Smooth muscle cell (in vitro differentiated cells): Measurements from ENCODE around the gene DNAH17. TPM values are rescaled to one million over a fixed set of nuclear protein-coding genes. Genes with fewer than 3 reads are reported as not detected.

Source experiments
- DNase-seq: peaks from one replicate; lab custom pipeline; 2025; ENCODE audit not compliant: unreplicated experiment; lab: John Stamatoyannopoulos, UW
- H2AFZ ChIP-seq: fragments of 200-600 bp; sonication (generic); 2 replicates; pipeline ENCODE4 v1.6.0; 2016; ENCODE audit warnings: antibody characterized with exemption, low read depth, mild to moderate bottlenecking
- H3F3A ChIP-seq: fragments of 200-600 bp; sonication (generic); 2 replicates; pipeline ENCODE4 v1.6.0; 2017; ENCODE audit warnings: antibody characterized with exemption, low read depth
- H3K27ac ChIP-seq: fragments of 200-600 bp; sonication (generic); 2 replicates; pipeline ENCODE4 v1.5.1; 2016; ENCODE audit warnings: low read depth, mild to moderate bottlenecking
- H3K27me3 ChIP-seq: fragments of 200-600 bp; sonication (generic); 2 replicates; pipeline ENCODE4 v1.6.1; 2016; ENCODE audit warnings: low read depth, mild to moderate bottlenecking
- H3K36me3 ChIP-seq: fragments of 200-600 bp; sonication (generic); 2 replicates; pipeline ENCODE4 v1.5.1; 2016; ENCODE audit warnings: low read depth
- H3K4me1 ChIP-seq: fragments of 200-600 bp; sonication (generic); 2 replicates; pipeline ENCODE4 v1.5.1; 2016; ENCODE audit warnings: low read depth
- H3K4me2 ChIP-seq: fragments of 200-600 bp; sonication (generic); 2 replicates; pipeline ENCODE4 v1.6.0; 2016; ENCODE audit warnings: mild to moderate bottlenecking
- H3K4me3 ChIP-seq: fragments of 200-600 bp; sonication (generic); 2 replicates; pipeline ENCODE4 v1.5.1; 2016; ENCODE audit warnings: mild to moderate bottlenecking
- H3K79me2 ChIP-seq: fragments of 200-600 bp; sonication (generic); 2 replicates; pipeline ENCODE4 v1.6.0; 2016; ENCODE audit warnings: low read depth, mild to moderate bottlenecking
- H3K9ac ChIP-seq: fragments of 200-600 bp; sonication (generic); 2 replicates; pipeline ENCODE4 v1.6.0; 2016; ENCODE audit warnings: low read depth
- H3K9me3 ChIP-seq: fragments of 200-600 bp; sonication (generic); replicated peaks from 2 replicates; pipeline ENCODE4 v1.5.1; 2016; ENCODE audit warnings: low read depth
- H4K20me1 ChIP-seq: fragments of 200-600 bp; sonication (generic); 2 replicates; pipeline ENCODE4 v1.6.0; 2016; ENCODE audit warnings: low read depth
- CTCF ChIP-seq: fragments of 200-600 bp; sonication (generic); IDR thresholded peaks from 2 replicates; pipeline ENCODE4 v1.5.1; 2017; ENCODE audit warnings: borderline replicate concordance, mild to moderate bottlenecking, antibody characterized with exemption; ENCODE audit not compliant: insufficient read depth, poor library complexity, severe bottlenecking
- WGBS: methylation state at CpG from one replicate; pipeline ENCODE4 v1.1.7; 2016; ENCODE audit warnings: low lambda C conversion rate; 5-methylcytosine and 5-hydroxymethylcytosine counted together
- polyA plus RNA-seq: library from polyadenylated mRNA; unstranded; fragments of >200 nt; fragmentation: Nextera tagmentation; extraction: Ambion mirVana; gene quantifications from 2 replicates; pipeline ENCODE4 v1.2.1, GENCODE V29; 2016
- total RNA-seq: library from RNA; depleted of rRNA; stranded (reverse); fragments of >200 nt; gene quantifications from 2 replicates; pipeline ENCODE4 v1.2.3, GENCODE V29; 2014

DNAH17 gene
- total and polyA plus RNA-seq, 2 experiments from 2014 or later: 0.18 to 0.98 TPM

- no peak for DNase-seq
- Histone ChIP-seq H3K4me1 (no peaks in the 10 kb centered on the region), H3K36me3 (no peaks in the 10 kb centered on the region), H2AFZ (no peak overlapping the region), H4K20me1 (no peaks in the 10 kb centered on the region), H3K4me2 (no peak overlapping the region), H3F3A (no peaks in the 10 kb centered on the region), H3K27ac (no peak overlapping the region), H3K9ac (no peak overlapping the region), H3K79me2 (no peaks in the 10 kb centered on the region), H3K9me3 (no peaks in the 10 kb centered on the region), H3K4me3 (no peak overlapping the region), H3K27me3 (no peaks in the 10 kb centered on the region)
- WGBS: 96% methylated on average over 26 of the region's 26 CpGs
- TF ChIP-seq CTCF: no peak
Measured at GRCh38 chr17:78622491-78623265, 45.5 kb upstream of the DNAH17 start.

GRCh38 chr17:78621720-78622490, 44.7 kb upstream of the DNAH17 start:
- no peaks in the 10 kb centered on the region for H3K36me3 ChIP-seq
- H3F3A ChIP-seq: no peaks in the 10 kb centered on the region
- no peaks in the 10 kb centered on the region for H3K4me1 ChIP-seq
- WGBS: 89% methylated on average over 26 of the region's 26 CpGs
- no peak for DNase-seq
- H4K20me1 ChIP-seq: no peaks in the 10 kb centered on the region
- no peak overlapping the region for H3K4me2 ChIP-seq
- no peaks in the 10 kb centered on the region for H3K27me3 ChIP-seq
- no peak for TF ChIP-seq CTCF
- H3K9ac ChIP-seq: no peak overlapping the region
- H3K9me3 ChIP-seq: no peaks in the 10 kb centered on the region
- H2AFZ ChIP-seq: no peak overlapping the region
- H3K79me2 ChIP-seq: no peaks in the 10 kb centered on the region
- H3K4me3 ChIP-seq: no peak overlapping the region
- H3K27ac ChIP-seq: no peak overlapping the region

GRCh38 chr17:78620099-78620498, 42.9 kb upstream of the DNAH17 start:
- Histone ChIP-seq H3K79me2 (no peaks in the 10 kb centered on the region), H3K9ac (no peak overlapping the region), H4K20me1 (no peaks in the 10 kb centered on the region), H3K9me3 (no peaks in the 10 kb centered on the region), H3K4me2 (no peak overlapping the region), H3F3A (no peaks in the 10 kb centered on the region), H3K4me3 (no peak overlapping the region), H3K36me3 (no peaks in the 10 kb centered on the region), H3K4me1 (no peaks in the 10 kb centered on the region), H3K27me3 (no peaks in the 10 kb centered on the region), H3K27ac (no peak overlapping the region), H2AFZ (no peak overlapping the region)
- no peak for DNase-seq
- 88% methylated on average over 5 of the region's 5 CpGs for WGBS
- TF ChIP-seq CTCF: no peak
